ENCODE data around the gene LRRN3.

Gene LRRN3

GRCh38 chr7:111172564-111173257 is 81.8 kb downstream of the LRRN3 start:
- FAIRE-seq: no peak

DNA sequence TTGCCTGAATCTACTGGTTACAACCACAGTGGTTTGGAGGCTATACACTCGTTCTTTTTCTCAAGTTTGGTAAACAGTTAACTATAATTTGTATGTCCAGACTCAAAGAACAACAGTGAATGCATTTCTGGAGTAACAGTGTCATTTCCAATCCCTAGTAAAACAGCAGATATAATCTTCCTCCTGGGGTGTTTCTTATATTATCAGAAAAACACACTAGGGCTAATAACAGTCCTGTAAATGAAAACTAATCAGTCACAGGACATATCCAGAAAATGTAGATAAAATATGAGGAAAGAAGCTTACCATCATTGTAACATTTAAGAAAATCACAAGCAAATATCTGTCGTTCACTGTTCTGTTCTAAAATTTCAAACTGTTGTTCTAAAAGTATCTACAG is 82.6 kb downstream of the LRRN3 start:
- no peak for FAIRE-seq

- no peak for FAIRE-seq
Measured at GRCh38 chr7:111173990-111174389, 83.1 kb downstream of the LRRN3 start.

DNA sequence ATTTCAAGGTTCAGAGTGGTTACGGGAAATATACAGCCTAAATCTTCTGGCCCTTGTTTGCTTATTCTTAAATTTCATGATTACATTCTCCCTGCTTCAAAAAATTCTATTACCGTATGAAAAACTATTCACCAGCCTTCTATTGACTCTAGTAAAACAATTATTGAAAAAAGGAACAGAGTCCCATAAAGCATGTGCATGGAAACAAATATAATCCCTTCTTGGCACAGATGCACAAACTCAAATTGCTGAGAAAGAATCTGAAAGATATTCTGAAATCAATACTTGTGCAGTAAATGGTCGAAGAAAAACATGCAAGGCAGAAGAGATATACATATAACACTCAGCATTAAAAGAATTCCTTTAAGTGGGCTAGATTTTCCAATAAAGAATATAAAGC is 83.6 kb downstream of the LRRN3 start:
- FAIRE-seq: no peak

Measured in colon (tissue), 2 donors.